Measurements from ENCODE around the gene MORN5.

Gene MORN5

GRCh38 chr9:122135529-122135859 lies 24.2 kb upstream of the MORN5 start (continued):
- TF ChIP-seq ZNF10 (tag by site-specific recombination; IDR thresholded peaks at IDR 0.05) = no peak
- no peak for TF ChIP-seq ZNF114 (tag by site-specific recombination; IDR thresholded peaks at IDR 0.05)
- no peak for TF ChIP-seq ZNF529 (tag by site-specific recombination; IDR thresholded peaks at IDR 0.05; ENCODE audit: insufficient replicate concordance)

- Histone ChIP-seq H3K36me3 (ENCODE audit: control insufficient read depth in 2 of 2, insufficient read depth in 1 of 2, low read length in 2 of 2) (peaks cover 0 to 14% of the 10 kb centered on the region in 2 experiments; a peak in 1 of 3 replicates), H3K9me3 (ENCODE audit: control insufficient read depth, insufficient read depth, low read depth, low read length) (no peaks in the 10 kb centered on the region), H3K4me3 (ENCODE audit: low read depth, low read length) (no peak overlapping the region), H3K4me1 (ENCODE audit: control insufficient read depth, insufficient read depth, low read length) (0 out of 2 replicates have a peak, but pooled peaks cover 3% of the 10 kb centered on the region), H3K27ac (ENCODE audit: extremely low read depth, low read depth, low read length) (no peak overlapping the region)
- POLR2A ChIA-PET = no interaction called here
- CTCF ChIA-PET = interaction anchor here (0.7 to 1.8 kb wide), 6 partner anchors 13 to 212 kb away, joined by 3 to 6 read pairs (median 4); no protein-coding TSS in a partner anchor
- TF ChIP-seq TSHZ1 (tag by site-specific recombination; IDR thresholded peaks at IDR 0.05; ENCODE audit: borderline replicate concordance) (no peak), ZNF157 (tag by site-specific recombination; IDR thresholded peaks at IDR 0.05) (no peak)
Observed at GRCh38 chr9:122138560-122139268, 21.0 kb upstream of the MORN5 start.

- Histone ChIP-seq H3K9me3 (ENCODE audit: control insufficient read depth, insufficient read depth, low read depth, low read length) (no peaks in the 10 kb centered on the region), H3K4me3 (ENCODE audit: low read depth, low read length) (no peak overlapping the region), H3K36me3 (ENCODE audit: control insufficient read depth in 2 of 2, insufficient read depth in 1 of 2, low read length in 2 of 2) (peaks cover 0 to 33% of the 10 kb centered on the region in 2 experiments; a peak in 2 of 3 replicates), H3K27ac (ENCODE audit: extremely low read depth, low read depth, low read length) (no peak overlapping the region), H3K4me1 (ENCODE audit: control insufficient read depth, insufficient read depth, low read length) (no peaks in the 10 kb centered on the region)
- POLR2A ChIA-PET = no interaction called here
- TF ChIP-seq ZNF449 (tag by site-specific recombination; IDR thresholded peaks at IDR 0.05) = peak; percentile 46; the same call in 1 of the 2 replicates
- no peak for TF ChIP-seq ZBTB6 (tag by site-specific recombination; IDR thresholded peaks at IDR 0.05)
- CTCF ChIA-PET = interaction anchor here (0.7 to 1.6 kb wide), 3 partner anchors 14 to 210 kb away, joined by 3 to 5 read pairs (median 3); no protein-coding TSS in a partner anchor
Observed at GRCh38 chr9:122140368-122141193, 19.1 kb upstream of the MORN5 start.

- Histone ChIP-seq H3K4me3 (ENCODE audit: low read depth, low read length) (no peak overlapping the region), H3K27ac (ENCODE audit: extremely low read depth, low read depth, low read length) (no peak overlapping the region), H3K9me3 (ENCODE audit: control insufficient read depth, insufficient read depth, low read depth, low read length) (no peaks in the 10 kb centered on the region), H3K4me1 (ENCODE audit: control insufficient read depth, insufficient read depth, low read length) (no peaks in the 10 kb centered on the region), H3K36me3 (ENCODE audit: control insufficient read depth in 2 of 2, insufficient read depth in 1 of 2, low read length in 2 of 2) (peaks cover 7 to 43% of the 10 kb centered on the region in 2 experiments; a peak in 2 of 3 replicates)
- POLR2A ChIA-PET = no interaction called here
- TF ChIP-seq PRDM10 (tag by site-specific recombination; IDR thresholded peaks at IDR 0.05) (no peak), ZNF341 (tag by site-specific recombination; IDR thresholded peaks at IDR 0.05; ENCODE audit: low read depth) (no peak), ZNF133 (tag by site-specific recombination; IDR thresholded peaks at IDR 0.05) (no peak), ZNF664 (tag by site-specific recombination; IDR thresholded peaks at IDR 0.05) (no peak), ZNF837 (tag by site-specific recombination; IDR thresholded peaks at IDR 0.05) (no peak), SCRT1 (tag by site-specific recombination; IDR thresholded peaks at IDR 0.05; ENCODE audit: borderline replicate concordance) (no peak)
- CTCF ChIA-PET = interaction anchor here (1.0 kb wide), 1 partner anchor 17 kb away, joined by 3 read pairs; no protein-coding TSS in a partner anchor
Observed at GRCh38 chr9:122141671-122142070, 18.0 kb upstream of the MORN5 start.

Data from HEK293 (cell line).